Colonic mucosa (tissue), 4 donors: ENCODE data around the gene MAPK11. TPM values are rescaled to one million over a fixed set of nuclear protein-coding genes. Genes with fewer than 3 reads are reported as not detected.
A peak's percentile ranks its signal among the peaks of the same experiment; 100 is the strongest.

Source experiments
- DNase-seq: peaks from one replicate; pipeline ENCODE4 v3.0.0-alpha.2; 2020
- H3K27ac ChIP-seq: fragments of 200-600 bp; one replicate; pipeline ENCODE4 v1.8.0; 2021
- H3K27me3 ChIP-seq: fragments of 200-600 bp; one replicate; pipeline ENCODE4 v1.8.0; 2021
- H3K36me3 ChIP-seq: fragments of 200-600 bp; one replicate; pipeline ENCODE4 v1.8.0; 2021
- H3K4me1 ChIP-seq: fragments of 200-600 bp; one replicate; pipeline ENCODE4 v1.8.0; 2021; ENCODE audit warnings: mild to moderate bottlenecking
- H3K4me3 ChIP-seq: fragments of 200-600 bp; one replicate; pipeline ENCODE4 v1.8.0; 2021
- H3K9ac ChIP-seq, 2 donors: one replicate each; pipeline ENCODE4 v1.7.0; 2013; ENCODE audit warnings: control low read depth in 2 of 2, low read depth in 2 of 2, low read length in 2 of 2
- H3K9me3 ChIP-seq: fragments of 200-600 bp; one replicate; pipeline ENCODE4 v1.8.0; 2021
- intact Hi-C: fragments of 100-400 bp; cut with DNase I; formaldehyde crosslinking; loops from one replicate; pipeline ENCODE4 v1.14.1; 2022
- total RNA-seq, 2 donors: library from RNA; stranded (reverse); fragmentation: NEBNext Ultra II Directional in 1 of 2; extraction: Animal tissue kit (Norgen Biotek cat#: 25700) in 1 of 2; gene quantifications; one replicate each; pipeline ENCODE4 v1.2.1, GENCODE V29; 2021
- TF ChIP-seq, protein P1 (sequence below): fragments of 200-600 bp; IDR thresholded peaks from one replicate; pipeline ENCODE4 v1.8.0; 2022; ENCODE audit warnings: antibody characterized with exemption, mild to moderate bottlenecking
- donor health status: healthy.
- donor health status: DM: no; HTN: no; CAD: no.
- donor health status: DM: no; HTN: no; CAD: no.

Gene MAPK11
- total RNA-seq, 2 donors from 2014 or later: 1.3 to 1.9 TPM

- TF ChIP-seq, protein P1, sequence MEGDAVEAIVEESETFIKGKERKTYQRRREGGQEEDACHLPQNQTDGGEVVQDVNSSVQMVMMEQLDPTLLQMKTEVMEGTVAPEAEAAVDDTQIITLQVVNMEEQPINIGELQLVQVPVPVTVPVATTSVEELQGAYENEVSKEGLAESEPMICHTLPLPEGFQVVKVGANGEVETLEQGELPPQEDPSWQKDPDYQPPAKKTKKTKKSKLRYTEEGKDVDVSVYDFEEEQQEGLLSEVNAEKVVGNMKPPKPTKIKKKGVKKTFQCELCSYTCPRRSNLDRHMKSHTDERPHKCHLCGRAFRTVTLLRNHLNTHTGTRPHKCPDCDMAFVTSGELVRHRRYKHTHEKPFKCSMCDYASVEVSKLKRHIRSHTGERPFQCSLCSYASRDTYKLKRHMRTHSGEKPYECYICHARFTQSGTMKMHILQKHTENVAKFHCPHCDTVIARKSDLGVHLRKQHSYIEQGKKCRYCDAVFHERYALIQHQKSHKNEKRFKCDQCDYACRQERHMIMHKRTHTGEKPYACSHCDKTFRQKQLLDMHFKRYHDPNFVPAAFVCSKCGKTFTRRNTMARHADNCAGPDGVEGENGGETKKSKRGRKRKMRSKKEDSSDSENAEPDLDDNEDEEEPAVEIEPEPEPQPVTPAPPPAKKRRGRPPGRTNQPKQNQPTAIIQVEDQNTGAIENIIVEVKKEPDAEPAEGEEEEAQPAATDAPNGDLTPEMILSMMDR: no peak
- H3K9me3 ChIP-seq: no peaks in the 10 kb centered on the region
- no peak overlapping the region for H3K27ac ChIP-seq
- peaks cover 7% of the 10 kb centered on the region for H3K4me1 ChIP-seq
- no peak overlapping the region for H3K4me3 ChIP-seq
- peak overlapping the region; percentile 51 to 56 for H3K9ac ChIP-seq
- no peaks in the 10 kb centered on the region for H3K27me3 ChIP-seq
- no peak for DNase-seq
- H3K36me3 ChIP-seq: no peaks in the 10 kb centered on the region
- intact Hi-C loops: no loop called here
Observed at GRCh38 chr22:50313600-50313999, 43.4 kb upstream of the MAPK11 start.

- no peak overlapping the region for H3K4me3 ChIP-seq
- peaks cover 7% of the 10 kb centered on the region for H3K4me1 ChIP-seq
- no peaks in the 10 kb centered on the region for H3K9me3 ChIP-seq
- H3K27me3 ChIP-seq: no peaks in the 10 kb centered on the region
- no peak overlapping the region for H3K9ac ChIP-seq
- DNase-seq: no peak
- TF ChIP-seq, protein P1: no peak
- no peak overlapping the region for H3K27ac ChIP-seq
- H3K36me3 ChIP-seq: no peaks in the 10 kb centered on the region
- intact Hi-C loops: no loop called here
Observed at GRCh38 chr22:50313021-50313420, 42.8 kb upstream of the MAPK11 start.

GRCh38 chr22:50312371-50312770, 42.2 kb upstream of the MAPK11 start:
- H3K9me3 ChIP-seq: no peaks in the 10 kb centered on the region
- peaks cover 7% of the 10 kb centered on the region for H3K4me1 ChIP-seq
- no peak for DNase-seq

DNA sequence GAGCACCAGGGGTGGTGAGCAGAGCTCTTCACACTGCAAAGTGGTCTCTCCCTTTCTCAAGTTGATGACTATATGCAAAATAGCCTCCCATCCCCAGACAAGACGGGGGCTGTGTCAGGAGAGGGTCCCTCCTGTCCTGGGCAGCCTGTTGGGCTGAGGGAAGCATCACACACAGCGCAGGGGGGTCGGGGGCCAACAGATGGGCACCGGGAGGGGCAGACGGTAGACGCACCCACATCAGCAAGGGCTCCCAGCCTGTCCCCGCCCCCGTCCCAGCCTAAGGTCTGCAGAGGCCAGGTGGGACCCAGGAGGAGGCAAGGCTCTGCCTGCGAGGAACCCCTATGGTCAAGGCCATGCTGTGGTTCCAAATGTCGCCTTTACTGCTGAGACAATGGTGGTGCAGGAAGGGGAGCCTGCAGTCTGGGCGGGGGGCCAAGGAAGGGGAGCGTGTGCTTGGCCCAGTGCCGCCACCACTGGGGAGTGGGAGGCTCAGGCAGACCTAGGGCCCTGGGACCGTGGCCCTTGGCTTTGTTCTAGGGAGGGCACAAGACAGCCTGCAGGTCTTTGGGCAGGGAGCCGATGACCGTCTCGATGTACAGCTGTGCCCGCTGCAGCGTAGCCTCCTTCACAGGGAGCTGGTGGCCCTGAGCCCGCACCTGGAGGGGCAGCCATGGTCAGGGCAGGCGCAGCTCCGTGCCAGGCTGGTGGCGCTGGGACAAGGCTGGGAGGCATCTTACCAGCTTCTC, 41.6 kb upstream of the MAPK11 start:
- H3K9ac ChIP-seq: no peak overlapping the region
- no peaks in the 10 kb centered on the region for H3K9me3 ChIP-seq
- no peak overlapping the region for H3K27ac ChIP-seq
- H3K27me3 ChIP-seq: no peaks in the 10 kb centered on the region
- intact Hi-C loops: no loop called here
- TF ChIP-seq, protein P1: no peak
- no peaks in the 10 kb centered on the region for H3K36me3 ChIP-seq
- no peak overlapping the region for H3K4me3 ChIP-seq
- peaks cover 7% of the 10 kb centered on the region for H3K4me1 ChIP-seq
- DNase-seq: no peak

More at GRCh38 chr22:50312371-50312770, 42.2 kb upstream of the MAPK11 start:
- Histone ChIP-seq H3K4me3 (no peak overlapping the region), H3K27ac (no peak overlapping the region), H3K36me3 (no peaks in the 10 kb centered on the region), H3K9ac (no peak overlapping the region), H3K27me3 (no peaks in the 10 kb centered on the region)
- TF ChIP-seq, protein P1: no peak
- intact Hi-C loops: no loop called here

GRCh38 chr22:50310949-50311444, 40.8 kb upstream of the MAPK11 start:
- no peaks in the 10 kb centered on the region for H3K9me3 ChIP-seq
- H3K4me1 ChIP-seq: peaks cover 7% of the 10 kb centered on the region
- TF ChIP-seq, protein P1: no peak
- H3K27me3 ChIP-seq: no peaks in the 10 kb centered on the region
- DNase-seq: no peak
- no peak overlapping the region for H3K4me3 ChIP-seq
- no peaks in the 10 kb centered on the region for H3K36me3 ChIP-seq
- no peak overlapping the region for H3K9ac ChIP-seq
- H3K27ac ChIP-seq: no peak overlapping the region
- intact Hi-C loops: no loop called here
